HPDE6-E6E7 (cell line): ENCODE data around the gene HOMER2.
A peak's percentile ranks its signal among the peaks of the same experiment; 100 is the strongest.

Source experiments
- DNase-seq: peaks from one replicate; pipeline ENCODE4 v3.0.0; 2011; ENCODE audit warnings: missing footprints; ENCODE audit errors: extremely low spot score

Gene HOMER2

GRCh38 chr15:82930461-82930860, 22.1 kb downstream of the HOMER2 start:
- no peak for DNase-seq

GRCh38 chr15:82928711-82929110, 23.8 kb downstream of the HOMER2 start:
- DNase-seq: no peak

GRCh38 chr15:82923744-82924143, 28.8 kb downstream of the HOMER2 start:
- DNase-seq: no peak

DNA sequence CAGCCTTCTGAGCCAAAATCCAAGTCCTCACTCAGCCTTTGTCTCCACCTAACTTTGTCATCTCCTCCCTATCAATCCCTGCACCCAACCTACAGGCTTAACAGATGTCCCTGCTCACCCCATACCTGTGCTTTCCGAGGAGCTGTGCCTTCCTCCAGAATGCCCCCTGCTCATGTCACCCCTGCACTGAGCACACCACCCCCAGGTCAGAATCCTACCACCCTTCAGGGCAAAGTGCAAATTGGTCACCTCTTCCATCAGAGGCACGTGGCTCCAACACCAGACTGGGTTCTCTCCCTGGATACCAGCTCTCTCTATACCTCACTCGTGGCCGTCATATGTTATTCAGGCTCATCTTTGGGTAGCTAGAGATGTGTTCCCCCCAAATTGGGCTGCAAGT, 29.8 kb downstream of the HOMER2 start:
- DNase-seq: no peak

GRCh38 chr15:82921939-82922338, 30.6 kb downstream of the HOMER2 start:
- DNase-seq: no peak

GRCh38 chr15:82921242-82921641, 31.3 kb downstream of the HOMER2 start:
- no peak for DNase-seq

GRCh38 chr15:82919231-82919886, 33.2 kb downstream of the HOMER2 start:
- peak; percentile 63 for DNase-seq

DNA sequence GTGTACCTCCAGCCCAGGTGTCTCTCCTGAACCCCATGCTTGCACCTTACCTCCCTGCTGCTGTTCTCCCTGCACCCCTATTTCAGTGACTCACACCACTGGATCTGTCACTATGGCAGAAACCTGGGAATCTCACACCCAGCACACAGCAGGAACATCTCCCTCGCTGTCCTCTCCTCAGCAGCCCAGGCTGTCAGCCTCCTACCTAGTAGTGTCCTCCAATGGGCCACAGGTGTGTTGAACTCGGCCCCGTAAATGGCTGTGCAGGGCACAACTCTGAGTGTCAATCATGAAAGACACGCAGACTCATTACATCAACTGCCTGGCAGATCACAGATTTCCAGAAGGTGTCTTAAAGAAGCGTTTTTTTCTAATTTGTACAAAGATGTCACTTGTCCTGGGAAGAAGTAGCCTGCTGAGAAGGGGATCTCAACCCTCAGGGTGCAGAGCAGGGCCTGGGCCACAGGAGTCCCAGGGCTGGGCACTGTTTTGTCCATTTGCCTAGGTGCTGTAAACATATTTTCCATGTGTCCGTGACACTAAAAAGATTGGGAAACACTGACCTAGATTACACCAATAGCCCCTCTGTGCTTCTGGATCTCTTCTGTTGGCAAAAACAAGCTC, 33.8 kb downstream of the HOMER2 start:
- no peak for DNase-seq

DNA sequence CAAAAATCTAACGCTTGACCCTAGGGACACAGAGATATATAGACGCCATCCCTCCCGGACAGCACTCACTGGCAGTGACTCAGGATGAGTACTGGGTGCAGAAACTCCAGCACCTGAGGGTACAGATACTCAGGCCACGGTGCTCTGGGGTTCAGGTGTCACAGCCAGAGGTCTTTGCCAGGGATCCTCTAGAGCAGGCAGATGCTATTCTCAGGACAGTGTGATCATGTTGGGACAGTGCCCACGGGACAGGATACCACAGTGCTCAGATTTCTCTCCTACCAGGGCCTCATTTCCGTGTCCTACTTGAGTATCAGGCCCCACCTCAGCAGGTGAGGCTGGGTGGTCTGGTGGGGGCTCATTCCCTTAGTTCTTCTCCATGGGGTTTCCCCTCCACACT, 34.4 kb downstream of the HOMER2 start:
- no peak for DNase-seq

DNA sequence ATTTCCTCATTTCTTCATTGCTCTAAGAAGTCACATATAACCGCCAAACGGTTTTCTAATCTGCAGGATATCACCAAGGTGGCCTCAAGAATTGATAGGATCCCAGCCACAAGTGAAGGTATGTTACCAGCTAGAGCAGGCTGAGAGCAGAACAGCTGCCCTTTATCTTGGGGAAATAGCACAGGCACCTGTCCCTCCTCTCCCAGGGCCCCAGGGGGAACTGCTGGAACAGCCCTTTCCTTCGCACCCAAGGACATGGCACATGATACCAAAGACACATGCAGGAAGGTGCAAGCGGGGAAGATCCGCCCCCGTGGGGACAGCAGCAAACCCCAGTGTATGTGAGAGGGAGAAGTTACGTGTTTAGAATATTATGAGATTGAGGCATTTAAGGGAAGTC, 35.3 kb downstream of the HOMER2 start:
- DNase-seq: no peak

GRCh38 chr15:82916161-82916952, 36.2 kb downstream of the HOMER2 start:
- no peak for DNase-seq

- DNase-seq: no peak
These were observed 38.1 kb downstream of the HOMER2 start for GRCh38 chr15:82914396-82914795.

GRCh38 chr15:82911458-82911857, 41.1 kb downstream of the HOMER2 start:
- no peak for DNase-seq

DNA sequence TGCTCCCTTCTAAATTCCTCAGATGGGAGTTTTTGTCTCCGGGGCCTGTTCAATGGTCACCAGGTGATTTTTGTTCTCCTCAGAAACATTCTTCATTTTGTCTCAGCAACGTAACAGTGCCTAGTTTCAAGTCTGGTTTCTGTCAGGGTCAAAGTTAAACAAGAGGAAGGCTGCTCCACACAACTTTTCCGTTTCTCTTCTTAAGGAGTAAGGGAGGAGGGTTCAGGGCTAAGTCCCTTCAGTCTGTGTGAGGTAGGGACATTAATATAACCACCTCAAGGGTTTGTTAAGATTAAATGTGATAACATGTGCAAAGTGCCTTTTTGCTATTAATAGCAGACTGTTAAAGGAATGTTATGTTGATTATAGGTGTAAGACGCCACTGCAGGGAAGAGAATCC, 41.8 kb downstream of the HOMER2 start:
- DNase-seq: no peak

- DNase-seq: no peak
These were observed 43.3 kb downstream of the HOMER2 start for GRCh38 chr15:82909080-82909815.

DNA sequence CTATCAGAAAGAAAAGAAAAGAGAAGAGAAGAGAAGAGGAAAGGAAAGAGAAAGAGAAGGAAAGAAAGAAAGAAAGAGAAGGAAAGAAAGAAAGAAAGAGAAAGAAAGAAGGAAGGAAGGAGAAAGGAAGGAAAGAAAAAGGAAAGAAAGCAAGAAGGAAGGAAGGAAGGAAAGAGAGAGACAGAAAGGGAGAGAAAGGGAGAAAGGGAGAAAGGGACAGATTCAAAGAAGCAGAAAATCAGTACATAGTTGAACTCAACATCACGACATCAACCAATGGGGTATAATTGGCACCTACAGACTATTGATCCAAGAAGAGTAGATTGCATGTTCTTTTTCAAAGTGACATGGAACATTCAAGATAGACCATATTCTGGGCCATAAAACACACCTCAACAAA, 45.2 kb downstream of the HOMER2 start:
- no peak for DNase-seq

DNA sequence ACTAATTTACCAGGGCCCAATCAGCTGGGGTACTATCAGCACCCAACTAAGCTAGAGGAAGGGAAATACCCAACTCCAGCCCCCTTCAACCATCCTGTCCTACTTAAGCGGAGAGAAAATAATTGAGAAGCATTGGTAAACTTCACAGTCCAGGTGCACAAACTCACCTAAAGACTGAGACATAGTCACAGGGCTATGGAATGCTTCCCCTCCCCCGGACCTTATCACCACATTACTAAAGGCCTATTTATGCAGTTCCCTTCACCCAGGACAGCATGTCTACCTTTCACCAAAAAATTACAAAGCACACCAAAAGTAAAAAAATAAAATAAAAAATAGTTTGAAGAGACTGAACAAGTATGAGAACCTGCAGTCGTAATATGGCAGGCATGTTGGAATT, 47.9 kb downstream of the HOMER2 start:
- DNase-seq: no peak

GRCh38 chr15:82903511-82903910, 49.0 kb downstream of the HOMER2 start:
- DNase-seq: no peak

GRCh38 chr15:82901114-82901805, 51.3 kb downstream of the HOMER2 start:
- no peak for DNase-seq

DNA sequence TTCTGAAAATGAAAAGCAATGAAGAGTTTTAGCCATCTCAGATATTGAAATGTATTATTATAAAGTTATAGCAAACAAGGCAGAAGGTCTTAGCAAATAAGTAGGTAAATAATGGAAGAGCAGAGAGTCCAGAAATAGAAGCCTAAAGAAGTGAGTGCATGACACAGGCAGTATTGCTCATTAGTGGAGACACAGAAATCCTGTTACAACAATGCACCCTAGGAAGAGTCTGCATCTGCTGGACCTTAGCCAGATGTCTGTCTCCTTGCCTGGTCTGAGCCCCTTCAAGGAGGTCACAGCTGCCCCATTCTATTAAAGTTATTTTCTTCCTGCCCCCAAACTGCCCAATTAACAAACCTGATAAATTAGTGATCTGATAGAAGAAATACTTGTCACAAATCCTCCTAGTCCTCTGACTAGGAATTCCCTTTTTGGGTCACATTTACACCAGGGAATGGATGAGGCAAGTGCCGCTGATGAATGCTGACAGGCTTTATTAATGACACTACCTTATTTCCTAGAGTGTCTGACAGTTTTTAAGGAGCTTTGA, 51.9 kb downstream of the HOMER2 start:
- no peak for DNase-seq

DNA sequence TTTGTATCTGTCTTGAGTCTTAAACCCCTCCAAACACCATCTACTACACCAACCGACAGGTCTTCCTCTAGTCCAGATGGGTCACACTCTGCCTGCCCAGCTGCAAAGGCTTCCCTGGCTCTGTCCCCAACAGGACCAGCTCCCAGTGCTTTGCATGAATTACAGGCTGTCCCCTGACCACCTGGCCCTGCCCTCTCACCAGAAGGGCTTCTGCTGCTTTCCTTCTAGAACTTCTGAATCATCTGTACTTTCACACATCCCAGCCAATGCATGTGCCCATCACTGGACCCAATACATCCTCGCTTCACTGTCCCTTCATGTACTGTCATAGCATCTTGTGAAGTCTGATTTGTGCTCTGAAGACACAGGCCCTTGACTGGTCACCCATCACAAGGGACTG, 53.6 kb downstream of the HOMER2 start:
- DNase-seq: no peak
